ENCODE measurements around the gene ARHGAP20. TPM values are rescaled to one million over a fixed set of nuclear protein-coding genes. Genes with fewer than 3 reads are reported as not detected.

Gene ARHGAP20
- total and polyA plus RNA-seq, 7 donors, result 0.29 to 5.9 (median 0.84) TPM

GRCh38 chr11:110691926-110692325 lies 20.3 kb downstream of the ARHGAP20 start:
- Histone ChIP-seq H3K36me3 (ENCODE audit: insufficient read depth in 1 of 2, low read depth in 1 of 2) (no peaks in the 10 kb centered on the region), H3K27ac (no peak overlapping the region), H3K9me3 (no peaks in the 10 kb centered on the region), H3K4me1 (peaks cover 3% of the 10 kb centered on the region), H3K4me3 (no peak overlapping the region), H3K27me3 (ENCODE audit: insufficient read depth in 3 of 3, low read length in 2 of 3) (no peaks in the 10 kb centered on the region)
- WGBS, 3 donors, result 44 to 74% (median 67%) methylated on average over 4 of the region's 4 CpGs
- intact Hi-C loops (cut with DNase I), result no loop called here
- DNase-seq, result no peak
- no peak for TF ChIP-seq CTCF (IDR thresholded peaks at IDR 0.05)
- no peak for ATAC-seq

- no peak for TF ChIP-seq CTCF (IDR thresholded peaks at IDR 0.05)
- H3K9me3 ChIP-seq, result no peaks in the 10 kb centered on the region
- H3K36me3 ChIP-seq (ENCODE audit: insufficient read depth in 1 of 2, low read depth in 1 of 2), result no peaks in the 10 kb centered on the region
- H3K4me3 ChIP-seq, result no peak overlapping the region
- no peak for ATAC-seq
- DNase-seq, result no peak
- H3K27me3 ChIP-seq (ENCODE audit: insufficient read depth in 3 of 3, low read length in 2 of 3), result no peaks in the 10 kb centered on the region
- H3K27ac ChIP-seq, result no peak overlapping the region
- intact Hi-C loops (cut with DNase I), result no loop called here
- 80 to 89% (median 88%) methylated on average over 4 of the region's 4 CpGs for WGBS, 3 donors
- peaks cover 3% of the 10 kb centered on the region for H3K4me1 ChIP-seq
Observed at GRCh38 chr11:110689306-110689705, 22.9 kb downstream of the ARHGAP20 start.

GRCh38 chr11:110679323-110679975 lies 32.8 kb downstream of the ARHGAP20 start:
- H3K27ac ChIP-seq, result no peak overlapping the region
- ATAC-seq, result no peak
- no peak for TF ChIP-seq CTCF (IDR thresholded peaks at IDR 0.05)
- no peak overlapping the region for H3K4me3 ChIP-seq
- no peaks in the 10 kb centered on the region for H3K27me3 ChIP-seq (ENCODE audit: insufficient read depth in 3 of 3, low read length in 2 of 3)
- DNase-seq, result no peak
- no peaks in the 10 kb centered on the region for H3K9me3 ChIP-seq
- WGBS, 3 donors, result 58 to 79% (median 62%) methylated on average over 2 of the region's 2 CpGs
- no peaks in the 10 kb centered on the region for H3K36me3 ChIP-seq (ENCODE audit: insufficient read depth in 1 of 2, low read depth in 1 of 2)
- intact Hi-C loops (cut with DNase I), result no loop called here
- no peaks in the 10 kb centered on the region for H3K4me1 ChIP-seq

- 91 to 92% (median 91%) methylated on average over 2 of the region's 2 CpGs for WGBS, 3 donors
- no peak for DNase-seq
Observed at GRCh38 chr11:110675548-110675947, 36.7 kb downstream of the ARHGAP20 start.

More at GRCh38 chr11:110675548-110675947, 36.7 kb downstream of the ARHGAP20 start:
- H3K4me3 ChIP-seq, result no peak overlapping the region
- H3K4me1 ChIP-seq, result no peaks in the 10 kb centered on the region
- no peak overlapping the region for H3K27ac ChIP-seq
- H3K27me3 ChIP-seq (ENCODE audit: insufficient read depth in 3 of 3, low read length in 2 of 3), result no peaks in the 10 kb centered on the region
- H3K36me3 ChIP-seq (ENCODE audit: insufficient read depth in 1 of 2, low read depth in 1 of 2), result no peaks in the 10 kb centered on the region
- no peak for ATAC-seq
- no peak for TF ChIP-seq CTCF (IDR thresholded peaks at IDR 0.05)
- no peaks in the 10 kb centered on the region for H3K9me3 ChIP-seq
- intact Hi-C loops (cut with DNase I), result no loop called here
